Activated naive CD4-positive, alpha-beta T cell treated with anti-CD3 and anti-CD28 coated beads, Interleukin-2, amount 50 U/mL, for 24 hours (primary cell): ENCODE data around the gene DPP9.
A peak's percentile ranks its signal among the peaks of the same experiment; 100 is the strongest.
"Not testable (repeated sequence)": the region's sequence is repeated elsewhere in the genome, so short reads cannot be mapped to it uniquely, and the experiment has no call there.

Experiments used
- H3K27ac Mint-ChIP-seq: one replicate; pipeline ENCODE4 v1.8.0; 2021; ENCODE audit warnings: mild to moderate bottlenecking, mixed read lengths
- H3K27me3 Mint-ChIP-seq: one replicate; pipeline ENCODE4 v1.8.0; 2021; ENCODE audit warnings: mixed read lengths
- H3K36me3 Mint-ChIP-seq: one replicate; pipeline ENCODE4 v1.8.0; 2021; ENCODE audit warnings: mixed read lengths
- H3K4me1 Mint-ChIP-seq: one replicate; pipeline ENCODE4 v1.8.0; 2021; ENCODE audit warnings: mixed read lengths
- H3K4me3 Mint-ChIP-seq: one replicate; pipeline ENCODE4 v1.8.0; 2021; ENCODE audit warnings: mild to moderate bottlenecking, mixed read lengths
- H3K9me3 Mint-ChIP-seq: one replicate; pipeline ENCODE4 v1.8.0; 2021; ENCODE audit warnings: mixed read lengths

The DPP9 gene

DNA sequence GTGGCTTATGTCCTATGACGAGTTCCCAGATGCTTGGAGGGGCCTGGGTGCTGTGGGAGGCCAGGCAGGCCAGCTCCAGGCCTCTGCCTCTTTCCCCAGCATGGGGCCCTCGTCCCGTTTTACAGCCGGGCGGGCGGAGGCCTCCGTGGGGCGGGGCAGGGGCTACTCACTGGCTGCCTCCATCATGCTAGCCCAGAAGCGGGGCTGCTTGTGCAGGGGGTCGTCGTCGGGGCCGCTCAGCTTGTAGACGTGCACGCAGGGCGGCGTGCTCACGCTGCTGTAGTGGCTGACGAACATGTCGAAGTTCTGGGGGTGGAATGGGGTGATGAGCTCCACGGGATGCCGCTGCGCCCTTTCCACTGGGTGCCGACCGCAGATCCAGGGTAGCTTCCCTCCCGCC lies 35.1 kb downstream of the DPP9 start:
- Mint-ChIP-seq H3K27me3 (no peaks in the 10 kb centered on the region), H3K4me1 (no peaks in the 10 kb centered on the region), H3K27ac (no peak overlapping the region), H3K9me3 (no peaks in the 10 kb centered on the region), H3K4me3 (no peak overlapping the region), H3K36me3 (no peaks in the 10 kb centered on the region)

DNA sequence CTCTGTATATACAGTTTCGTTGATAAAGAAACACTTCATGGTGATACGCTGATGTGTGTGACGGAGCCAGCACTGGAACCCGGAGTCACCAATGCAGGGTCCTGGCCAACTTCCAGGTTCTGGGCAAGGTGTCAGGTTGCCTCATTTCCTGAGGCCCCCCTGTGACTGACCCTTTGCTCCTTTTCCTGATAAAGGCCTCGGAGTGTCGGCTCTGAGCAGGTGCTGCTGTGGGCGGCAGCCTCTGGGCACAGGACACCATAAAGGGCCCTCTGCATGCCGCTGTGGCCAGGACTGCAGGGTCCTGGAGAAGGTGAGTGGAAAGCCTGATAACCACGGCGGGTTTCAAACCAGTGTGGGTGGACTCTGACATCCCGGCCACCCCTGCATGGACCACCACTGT lies 36.2 kb downstream of the DPP9 start:
- no peaks in the 10 kb centered on the region for H3K36me3 Mint-ChIP-seq
- no peak overlapping the region for H3K27ac Mint-ChIP-seq
- no peaks in the 10 kb centered on the region for H3K4me1 Mint-ChIP-seq

GRCh38 chr19:4686700-4687099 lies 36.9 kb downstream of the DPP9 start:
- no peaks in the 10 kb centered on the region for H3K27me3 Mint-ChIP-seq
- H3K4me3 Mint-ChIP-seq, result no peak overlapping the region
- H3K9me3 Mint-ChIP-seq, result no peaks in the 10 kb centered on the region
- H3K27ac Mint-ChIP-seq, result no peak overlapping the region
- H3K36me3 Mint-ChIP-seq, result no peaks in the 10 kb centered on the region
- H3K4me1 Mint-ChIP-seq, result no peaks in the 10 kb centered on the region

More for the DNA sequence above, 36.2 kb downstream of the DPP9 start:
- H3K27me3 Mint-ChIP-seq, result no peaks in the 10 kb centered on the region
- H3K9me3 Mint-ChIP-seq, result no peaks in the 10 kb centered on the region
- no peak overlapping the region for H3K4me3 Mint-ChIP-seq

- no peaks in the 10 kb centered on the region for H3K36me3 Mint-ChIP-seq
Measured at GRCh38 chr19:4684312-4685095, 39.1 kb downstream of the DPP9 start.

DNA sequence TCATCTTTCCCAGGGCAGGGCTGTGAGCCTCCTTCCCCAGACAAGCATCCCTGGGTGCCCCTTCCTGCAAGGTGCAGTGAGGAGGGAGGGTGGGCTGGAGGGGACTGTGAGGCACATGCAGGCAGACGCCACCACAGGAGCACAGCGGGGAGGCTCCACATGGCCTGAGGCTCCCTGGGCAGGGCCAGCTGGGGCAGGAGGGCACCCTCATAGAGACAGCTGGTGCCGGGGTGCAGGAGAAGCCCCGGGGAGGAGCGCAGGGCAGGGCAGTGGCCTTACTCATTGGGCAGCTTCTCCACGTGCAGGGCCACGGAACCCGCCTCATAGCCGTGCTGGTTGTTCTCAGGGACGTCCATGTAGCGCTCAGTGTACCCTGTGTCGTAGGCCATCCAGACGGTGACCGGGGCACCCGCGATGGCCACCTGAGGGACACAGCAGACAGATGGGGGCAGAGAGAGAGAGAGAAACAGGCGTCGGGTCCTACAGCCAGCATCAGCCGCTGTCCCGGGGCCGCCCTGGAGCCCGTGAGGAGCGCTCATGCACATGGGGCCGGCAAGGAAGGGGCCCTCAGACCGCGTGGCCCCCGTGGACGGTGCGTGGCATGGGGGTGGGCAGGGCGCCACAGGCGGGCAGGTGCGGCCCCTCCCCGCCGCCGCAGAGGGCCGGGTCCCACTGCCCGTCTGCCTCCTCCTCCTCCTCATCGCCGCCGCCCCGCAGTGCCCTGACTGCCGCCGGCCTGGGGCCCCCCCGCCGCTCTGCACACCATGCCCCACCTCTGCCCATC lies 41.0 kb downstream of the DPP9 start:
- Mint-ChIP-seq H3K4me1 (no peaks in the 10 kb centered on the region), H3K27me3 (no peaks in the 10 kb centered on the region), H3K27ac (no peak overlapping the region), H3K9me3 (no peaks in the 10 kb centered on the region), H3K36me3 (no peaks in the 10 kb centered on the region), H3K4me3 (no peak overlapping the region)

More at GRCh38 chr19:4684312-4685095, 39.1 kb downstream of the DPP9 start:
- no peaks in the 10 kb centered on the region for H3K27me3 Mint-ChIP-seq
- H3K4me1 Mint-ChIP-seq, result no peaks in the 10 kb centered on the region
- H3K27ac Mint-ChIP-seq, result no peak overlapping the region
- no peak overlapping the region for H3K4me3 Mint-ChIP-seq
- H3K9me3 Mint-ChIP-seq, result no peaks in the 10 kb centered on the region

GRCh38 chr19:4680021-4680420 lies 43.6 kb downstream of the DPP9 start:
- not testable (repeated sequence) for H3K4me3 Mint-ChIP-seq, H3K36me3 Mint-ChIP-seq

DNA sequence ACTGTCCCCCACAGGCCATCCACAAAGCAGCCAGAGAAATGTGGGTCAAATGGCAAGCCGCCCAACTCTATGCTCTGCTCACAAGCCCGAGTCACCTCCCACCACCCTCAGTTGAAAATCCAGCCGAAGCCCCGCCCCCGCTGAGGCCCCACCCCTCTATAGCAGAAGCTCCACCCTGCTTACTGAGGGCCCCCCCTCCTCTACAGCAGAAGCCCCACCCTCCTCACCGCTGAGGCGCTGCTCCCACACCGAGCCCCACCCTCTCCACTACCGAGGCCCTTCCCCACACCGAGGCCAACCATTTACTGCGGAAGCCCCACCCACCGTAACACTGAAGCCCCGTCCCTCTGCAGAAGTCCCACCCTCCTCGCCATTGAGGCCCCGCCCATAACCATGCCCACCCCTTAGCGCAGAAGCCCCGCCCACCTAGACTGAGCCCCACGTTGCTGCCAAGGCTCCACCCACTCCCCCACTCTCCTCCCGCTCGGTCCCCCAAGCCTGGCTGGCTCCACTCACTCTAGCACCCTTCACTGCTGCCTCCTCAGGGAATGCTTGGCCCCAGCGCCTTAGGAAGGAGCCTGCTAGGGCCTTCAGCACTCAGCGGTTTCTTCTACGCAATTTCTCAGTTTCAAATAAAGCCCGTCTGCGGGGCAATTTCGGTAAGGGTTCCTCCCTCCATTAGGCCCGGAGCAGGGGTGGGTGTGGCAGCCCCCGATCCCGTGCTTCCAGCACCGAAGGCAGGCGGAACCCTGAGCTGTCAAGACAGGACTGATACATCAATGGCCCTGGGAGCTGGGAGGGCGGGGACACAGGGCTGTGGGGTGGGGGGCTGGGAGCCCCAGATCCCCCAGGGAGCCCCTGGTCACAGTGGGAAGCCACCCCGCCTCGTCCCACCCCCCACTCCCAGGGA lies 44.5 kb downstream of the DPP9 start:
- no peak overlapping the region for H3K27ac Mint-ChIP-seq
- no peak overlapping the region for H3K4me3 Mint-ChIP-seq
- no peaks in the 10 kb centered on the region for H3K36me3 Mint-ChIP-seq
- no peaks in the 10 kb centered on the region for H3K9me3 Mint-ChIP-seq
- no peaks in the 10 kb centered on the region for H3K27me3 Mint-ChIP-seq
- no peaks in the 10 kb centered on the region for H3K4me1 Mint-ChIP-seq

More at GRCh38 chr19:4680021-4680420, 43.6 kb downstream of the DPP9 start:
- H3K9me3 Mint-ChIP-seq, H3K4me1 Mint-ChIP-seq, H3K27ac Mint-ChIP-seq, H3K27me3 Mint-ChIP-seq: not testable (repeated sequence)

DNA sequence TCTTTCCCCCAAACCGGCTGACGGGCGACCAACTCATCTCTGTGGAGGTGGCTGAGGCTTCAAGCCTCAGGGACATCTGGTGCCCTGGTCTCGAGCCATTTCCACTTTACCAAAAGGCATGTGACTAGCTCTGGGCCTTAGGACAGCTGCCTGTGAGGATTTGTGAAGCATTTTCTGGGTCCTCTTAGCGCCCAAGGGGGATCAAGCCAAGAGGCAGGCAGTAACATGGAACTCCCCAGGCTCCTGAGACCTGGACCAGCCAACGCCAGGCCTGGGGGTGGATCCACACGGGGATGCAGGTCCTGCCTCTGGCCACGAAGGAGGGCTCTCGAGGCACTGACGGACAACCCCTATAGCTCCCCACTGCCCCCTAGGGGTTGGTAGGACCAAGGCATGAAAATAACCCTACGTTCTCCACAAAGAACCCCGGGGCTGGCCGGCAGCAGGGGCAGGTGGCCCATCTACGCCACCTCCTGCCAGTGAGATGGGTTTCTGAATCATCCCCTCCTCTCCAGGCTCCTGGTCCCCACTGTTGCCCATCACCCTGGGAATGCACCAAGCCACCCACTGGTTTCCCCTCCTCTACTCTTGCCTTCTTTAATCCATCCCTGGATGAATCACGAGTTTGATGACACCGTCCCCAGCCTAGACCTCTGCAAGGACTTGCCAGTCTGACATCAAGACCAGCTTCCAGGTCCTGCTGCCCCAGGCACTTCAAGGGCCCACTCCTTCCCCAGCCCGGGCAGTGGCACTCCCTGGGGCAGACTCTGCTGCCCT lies 46.5 kb downstream of the DPP9 start:
- Mint-ChIP-seq H3K27ac (no peak overlapping the region), H3K4me3 (no peak overlapping the region), H3K9me3 (no peaks in the 10 kb centered on the region), H3K4me1 (no peaks in the 10 kb centered on the region), H3K36me3 (no peaks in the 10 kb centered on the region), H3K27me3 (no peaks in the 10 kb centered on the region)

- no peak overlapping the region for H3K27ac Mint-ChIP-seq
- H3K27me3 Mint-ChIP-seq, result no peaks in the 10 kb centered on the region
- H3K9me3 Mint-ChIP-seq, result no peaks in the 10 kb centered on the region
- no peaks in the 10 kb centered on the region for H3K4me1 Mint-ChIP-seq
- H3K36me3 Mint-ChIP-seq, result no peaks in the 10 kb centered on the region
- H3K4me3 Mint-ChIP-seq, result no peak overlapping the region
Measured at GRCh38 chr19:4675346-4675745, 48.3 kb downstream of the DPP9 start.

DNA sequence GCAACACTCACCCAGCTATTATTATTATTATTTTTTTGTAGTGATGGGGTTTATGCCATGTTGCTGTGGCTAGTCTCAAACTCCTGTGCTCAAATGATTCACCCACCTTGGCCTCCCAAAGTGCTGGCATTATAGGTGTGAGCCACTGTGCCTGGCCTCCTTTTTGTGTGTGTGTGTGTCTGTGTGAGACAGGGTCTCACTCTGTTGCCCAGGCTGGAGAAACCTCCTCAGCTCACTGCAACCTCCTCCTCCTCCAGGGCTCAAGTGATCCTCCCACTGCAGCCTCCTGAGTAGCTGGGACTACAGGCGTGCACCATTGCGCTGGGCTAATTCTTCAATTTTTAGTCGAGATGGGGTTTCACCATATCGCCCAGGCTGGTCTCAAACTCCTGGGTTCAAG lies 49.9 kb downstream of the DPP9 start:
- H3K9me3 Mint-ChIP-seq, result no peaks in the 10 kb centered on the region
- no peak overlapping the region for H3K4me3 Mint-ChIP-seq
- no peaks in the 10 kb centered on the region for H3K27me3 Mint-ChIP-seq
- no peaks in the 10 kb centered on the region for H3K36me3 Mint-ChIP-seq
- H3K4me1 Mint-ChIP-seq, result peaks cover 8% of the 10 kb centered on the region
- no peak overlapping the region for H3K27ac Mint-ChIP-seq

DNA sequence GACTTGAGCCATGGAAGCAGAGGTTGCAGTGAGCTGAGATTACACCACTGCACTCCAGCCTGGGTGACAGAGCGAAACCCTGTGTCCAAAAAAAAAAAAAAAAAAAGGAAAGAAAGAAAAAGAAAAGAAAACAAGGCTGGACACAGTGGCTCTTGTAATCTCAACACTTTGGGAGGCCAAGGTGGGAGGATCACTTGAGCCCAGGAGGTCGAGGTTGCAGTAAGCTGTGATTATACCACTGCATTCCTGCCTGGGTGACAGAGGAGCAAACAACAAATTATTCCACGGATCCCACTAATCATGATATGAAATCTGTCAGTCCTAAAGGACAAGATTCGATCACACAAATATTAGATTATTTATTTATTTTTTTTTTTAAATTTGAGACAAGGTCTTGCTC lies 50.4 kb downstream of the DPP9 start:
- no peak overlapping the region for H3K4me3 Mint-ChIP-seq
- no peaks in the 10 kb centered on the region for H3K27me3 Mint-ChIP-seq
- H3K4me1 Mint-ChIP-seq, result peaks cover 12% of the 10 kb centered on the region
- no peaks in the 10 kb centered on the region for H3K9me3 Mint-ChIP-seq
- H3K27ac Mint-ChIP-seq, result no peak overlapping the region
- H3K36me3 Mint-ChIP-seq, result peaks cover 3% of the 10 kb centered on the region

GRCh38 chr19:4671185-4671851 lies 52.3 kb downstream of the DPP9 start:
- Mint-ChIP-seq H3K27ac (no peak overlapping the region), H3K9me3 (no peaks in the 10 kb centered on the region), H3K4me1 (peaks cover 14% of the 10 kb centered on the region), H3K27me3 (no peaks in the 10 kb centered on the region), H3K4me3 (peak overlapping the region; percentile 40), H3K36me3 (peaks cover 3% of the 10 kb centered on the region)

DNA sequence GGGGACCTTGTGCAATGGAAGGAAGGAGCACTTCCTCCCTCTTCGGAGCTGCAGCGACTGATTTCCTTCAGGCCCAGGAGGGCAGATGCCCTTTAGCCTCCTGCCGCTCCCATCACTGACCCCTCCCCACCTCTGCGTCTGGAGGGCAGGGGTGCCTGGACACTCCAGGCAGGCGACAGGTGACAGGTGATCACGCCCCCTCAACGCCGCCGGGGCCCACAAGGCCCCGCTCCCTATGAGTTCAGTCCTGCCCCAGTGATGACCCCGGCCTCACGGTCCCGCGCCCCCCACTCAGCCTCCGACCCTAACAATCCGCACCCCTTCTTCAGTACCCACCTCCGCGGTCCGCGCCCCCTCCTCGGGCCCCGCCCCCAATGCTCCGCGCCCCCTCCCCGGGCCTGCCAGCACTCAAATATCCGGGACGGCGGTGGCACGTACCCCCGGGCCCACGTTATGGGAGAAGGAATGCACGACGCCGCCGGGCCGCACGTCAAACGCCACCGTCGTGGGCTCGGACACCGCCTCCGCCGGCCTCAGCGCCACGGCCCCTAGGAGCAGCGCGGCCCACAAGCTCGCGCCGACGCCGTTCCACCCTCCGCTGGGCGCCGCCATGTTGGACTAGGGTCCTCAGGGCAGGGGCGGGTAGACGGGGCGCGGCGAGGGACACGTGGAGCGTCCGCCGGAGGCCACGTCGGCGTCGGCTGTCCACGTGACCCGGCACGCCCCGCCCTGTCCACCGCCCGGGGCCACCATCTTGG lies 53.7 kb downstream of the DPP9 start, which contains the start of gene MYDGF:
MYDGF (minus strand) TSS at position 620 of the 758 bp plus-strand sequence; CDS start at position 612, 8 bp downstream.
- peaks cover 14% of the 10 kb centered on the region for H3K4me1 Mint-ChIP-seq
- H3K27me3 Mint-ChIP-seq, result no peaks in the 10 kb centered on the region
- H3K36me3 Mint-ChIP-seq, result peaks cover 3% of the 10 kb centered on the region
- no peaks in the 10 kb centered on the region for H3K9me3 Mint-ChIP-seq
- peak within 1 kb of the TSS; percentile 82 for H3K27ac Mint-ChIP-seq
- H3K4me3 Mint-ChIP-seq, result peak within 1 kb of the TSS; percentile 91

- H3K9me3 Mint-ChIP-seq, result no peaks in the 10 kb centered on the region
- no peaks in the 10 kb centered on the region for H3K27me3 Mint-ChIP-seq
- H3K27ac Mint-ChIP-seq, result no peak overlapping the region
- H3K36me3 Mint-ChIP-seq, result peaks cover 3% of the 10 kb centered on the region
- H3K4me1 Mint-ChIP-seq, result peaks cover 18% of the 10 kb centered on the region
- H3K4me3 Mint-ChIP-seq, result no peak overlapping the region
Measured at GRCh38 chr19:4664642-4665041, 59.0 kb downstream of the DPP9 start.
